ENCODE data around the gene C13orf46.

DNA sequence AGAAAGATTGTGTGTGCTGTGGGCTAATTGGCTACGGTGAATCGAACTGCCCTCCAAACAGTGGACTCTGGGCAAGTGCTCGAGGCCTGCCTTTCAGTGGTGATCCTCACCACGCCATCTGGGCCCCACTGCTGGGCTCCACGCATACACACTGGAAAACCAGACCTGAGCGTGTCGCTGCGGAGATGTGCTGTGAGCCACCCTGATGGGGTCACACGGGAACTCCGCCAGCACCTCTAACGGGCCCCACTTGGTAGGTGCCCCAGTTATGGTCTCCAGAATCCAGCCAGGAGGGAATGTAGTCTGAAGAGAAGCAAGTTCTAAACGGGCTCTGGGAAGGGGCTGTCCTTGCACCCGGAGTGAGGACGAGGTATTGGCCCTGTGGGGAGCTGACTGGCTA is 39.3 kb downstream of the C13orf46 start:
- TF ChIP-seq, protein P1, sequence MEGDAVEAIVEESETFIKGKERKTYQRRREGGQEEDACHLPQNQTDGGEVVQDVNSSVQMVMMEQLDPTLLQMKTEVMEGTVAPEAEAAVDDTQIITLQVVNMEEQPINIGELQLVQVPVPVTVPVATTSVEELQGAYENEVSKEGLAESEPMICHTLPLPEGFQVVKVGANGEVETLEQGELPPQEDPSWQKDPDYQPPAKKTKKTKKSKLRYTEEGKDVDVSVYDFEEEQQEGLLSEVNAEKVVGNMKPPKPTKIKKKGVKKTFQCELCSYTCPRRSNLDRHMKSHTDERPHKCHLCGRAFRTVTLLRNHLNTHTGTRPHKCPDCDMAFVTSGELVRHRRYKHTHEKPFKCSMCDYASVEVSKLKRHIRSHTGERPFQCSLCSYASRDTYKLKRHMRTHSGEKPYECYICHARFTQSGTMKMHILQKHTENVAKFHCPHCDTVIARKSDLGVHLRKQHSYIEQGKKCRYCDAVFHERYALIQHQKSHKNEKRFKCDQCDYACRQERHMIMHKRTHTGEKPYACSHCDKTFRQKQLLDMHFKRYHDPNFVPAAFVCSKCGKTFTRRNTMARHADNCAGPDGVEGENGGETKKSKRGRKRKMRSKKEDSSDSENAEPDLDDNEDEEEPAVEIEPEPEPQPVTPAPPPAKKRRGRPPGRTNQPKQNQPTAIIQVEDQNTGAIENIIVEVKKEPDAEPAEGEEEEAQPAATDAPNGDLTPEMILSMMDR (IDR thresholded peaks at IDR 0.05; ENCODE audit: poor library complexity) = no peak
- TF ChIP-seq EZH2 (IDR thresholded peaks at IDR 0.05; ENCODE audit: borderline replicate concordance) = no peak
